Umbilical cord (tissue), 2 donors: Measurements from ENCODE around the gene TRAT1. TPM values are rescaled to one million over a fixed set of nuclear protein-coding genes. Genes with fewer than 3 reads are reported as not detected.
"Not testable (repeated sequence)": the region's sequence is repeated elsewhere in the genome, so short reads cannot be mapped to it uniquely, and the experiment has no call there.

ENCODE experiments used
- DNase-seq: peaks from one replicate; pipeline ENCODE4 v3.0.0-alpha.2; 2015; ENCODE audit warnings: low spot score
- total RNA-seq: library from RNA; depleted of rRNA; stranded (reverse); fragments of >200 nt; gene quantifications from one replicate; pipeline ENCODE4 v1.2.3, GENCODE V29; 2014; ENCODE audit warnings: low replicate concordance; ENCODE audit not compliant: insufficient read depth

The TRAT1 gene
- 1.9 TPM for total RNA-seq

- no peak for DNase-seq
These were observed at the start of gene TRAT1 for GRCh38 chr3:108822123-108822897. TSS of gene TRAT1 (plus strand) at chr3:108822786. CDS start at chr3:108822928, 142 bp downstream.

GRCh38 chr3:108775649-108776048, 46.9 kb upstream of the TRAT1 start:
- DNase-seq, result no peak

GRCh38 chr3:108779496-108779895, 43.1 kb upstream of the TRAT1 start:
- no peak for DNase-seq

- DNase-seq, result no peak
These were observed 42.4 kb upstream of the TRAT1 start for GRCh38 chr3:108780235-108780634.

GRCh38 chr3:108791473-108791872, 31.1 kb upstream of the TRAT1 start:
- no peak for DNase-seq

- no peak for DNase-seq
These were observed 18.1 kb upstream of the TRAT1 start for GRCh38 chr3:108804437-108804836.

- DNase-seq, result no peak
These were observed 17.6 kb upstream of the TRAT1 start for GRCh38 chr3:108804966-108805365.

GRCh38 chr3:108806316-108806715, 16.3 kb upstream of the TRAT1 start:
- no peak for DNase-seq

- no peak for DNase-seq
These were observed 4.2 kb upstream of the TRAT1 start for GRCh38 chr3:108818404-108818803.

- DNase-seq, result no peak
These were observed 2.0 kb upstream of the TRAT1 start for GRCh38 chr3:108820586-108820985.

GRCh38 chr3:108823227-108823626, 641 bp downstream of the TRAT1 start:
- DNase-seq, result no peak

- DNase-seq, result not testable (repeated sequence)
These were observed 1.2 kb downstream of the TRAT1 start for GRCh38 chr3:108823803-108824202.

GRCh38 chr3:108826309-108827187, 4.0 kb downstream of the TRAT1 start:
- DNase-seq, result no peak

- no peak for DNase-seq
These were observed 7.8 kb downstream of the TRAT1 start for GRCh38 chr3:108830381-108830780.

GRCh38 chr3:108830991-108831614, 8.5 kb downstream of the TRAT1 start:
- no peak for DNase-seq

GRCh38 chr3:108833611-108834010, 11.0 kb downstream of the TRAT1 start:
- DNase-seq, result no peak

GRCh38 chr3:108834551-108834950, 12.0 kb downstream of the TRAT1 start:
- no peak for DNase-seq

GRCh38 chr3:108835101-108835500, 12.5 kb downstream of the TRAT1 start:
- DNase-seq, result no peak

GRCh38 chr3:108838436-108838835, 15.8 kb downstream of the TRAT1 start:
- no peak for DNase-seq

GRCh38 chr3:108845709-108846293, 23.2 kb downstream of the TRAT1 start:
- no peak for DNase-seq

- DNase-seq, result no peak
These were observed 24.6 kb downstream of the TRAT1 start for GRCh38 chr3:108847187-108847586.

GRCh38 chr3:108849075-108849474, 26.5 kb downstream of the TRAT1 start:
- no peak for DNase-seq
